Left lung (tissue), 10 donors: ENCODE data around the gene AQP3. TPM values are rescaled to one million over a fixed set of nuclear protein-coding genes. Genes with fewer than 3 reads are reported as not detected.

Source experiments
- ATAC-seq: fragments of 200-7000 bp; cut with Tn5 transposase; one replicate; pipeline ENCODE4 v1.9.1; 2020; ENCODE audit warnings: moderate library complexity
- DNase-seq, 4 donors: peaks; one replicate each; pipeline ENCODE4 v3.0.0-alpha.2; 2013 to 2020
- H3K27ac ChIP-seq, 2 donors: fragments of 200-600 bp; sonication (generic) in 1 of 2; one replicate each; pipeline versions ENCODE4 v1.5.0 to v1.8.0; 2020 to 2021
- H3K27me3 ChIP-seq, 2 donors: fragments of 200-600 bp; sonication (generic) in 1 of 2; one replicate each; pipeline versions ENCODE4 v1.5.0 to v1.8.0; 2020 to 2021
- H3K36me3 ChIP-seq, 2 donors: fragments of 200-600 bp; sonication (generic) in 1 of 2; one replicate each; pipeline versions ENCODE4 v1.5.0 to v1.8.0; 2020 to 2021
- H3K4me1 ChIP-seq, 2 donors: fragments of 200-600 bp; one replicate each; pipeline ENCODE4 v1.8.0; 2021
- H3K4me3 ChIP-seq, 2 donors: fragments of 200-600 bp; sonication (generic) in 1 of 2; one replicate each; pipeline versions ENCODE4 v1.5.0 to v1.8.0; 2020 to 2021; ENCODE audit warnings: mild to moderate bottlenecking in 1 of 2
- H3K9me3 ChIP-seq, 2 donors: fragments of 200-600 bp; sonication (generic) in 1 of 2; one replicate each; pipeline versions ENCODE4 v1.5.0 to v1.8.0; 2020 to 2021
- CTCF ChIP-seq, 2 donors: fragments of 200-600 bp; sonication (generic) in 1 of 2; IDR thresholded peaks; one replicate each; pipeline versions ENCODE4 v1.5.0 to v1.8.0; 2021; ENCODE audit warnings: antibody characterized with exemption in 2 of 2
- intact Hi-C, 2 donors: fragments of 100-400 bp; cut with DNase I; formaldehyde crosslinking; loops; one replicate each; pipeline versions ENCODE4 v1.11.2 to v1.14.2; 2022
- polyA plus RNA-seq, 6 donors: library from polyadenylated mRNA; unstranded; fragments of 120-200 nt; gene quantifications; one replicate each; pipeline ENCODE4 v1.2.1, GENCODE V29; 2013; ENCODE audit not compliant: insufficient read length in 6 of 6
- total RNA-seq, 2 donors: library from RNA; stranded (reverse); fragmentation: NEBNext Ultra II Directional; extraction: Animal tissue kit (Norgen Biotek cat#: 25700); gene quantifications; one replicate each; pipeline ENCODE4 v1.2.1, GENCODE V29; 2021
- donor health status: DM: no; HTN: yes; CAD: no.
- donor health status: DM: no; HTN: no; CAD: no.

Gene AQP3
- total and polyA plus RNA-seq, 8 donors = 8.0 to 265 (median 28.0) TPM

- Histone ChIP-seq H3K27ac (no peak overlapping the region), H3K36me3 (peaks cover 0 to 47% of the 10 kb centered on the region in 2 donors), H3K4me1 (peaks cover 11 to 23% of the 10 kb centered on the region in 2 donors), H3K27me3 (no peaks in the 10 kb centered on the region), H3K4me3 (peak overlapping the region; percentile 91 to 97), H3K9me3 (no peaks in the 10 kb centered on the region)
- intact Hi-C loops = no loop called here
- TF ChIP-seq CTCF (IDR thresholded peaks at IDR 0.05) = no peak
- DNase-seq (peak in 1 of 4 donors; percentile 27), ATAC-seq (no peak)
These were observed 24.9 kb upstream of the AQP3 start for GRCh38 chr9:33472171-33472880.

- no peak for ATAC-seq
- Histone ChIP-seq H3K9me3 (no peaks in the 10 kb centered on the region), H3K27me3 (no peaks in the 10 kb centered on the region), H3K4me3 (no peak overlapping the region), H3K27ac (no peak overlapping the region), H3K4me1 (peaks cover 11 to 23% of the 10 kb centered on the region in 2 donors), H3K36me3 (peaks cover 0 to 57% of the 10 kb centered on the region in 2 donors)
- TF ChIP-seq CTCF (IDR thresholded peaks at IDR 0.05) = no peak
- DNase-seq = no peak
- intact Hi-C loops = no loop called here
These were observed 24.0 kb upstream of the AQP3 start for GRCh38 chr9:33471361-33471760.

GRCh38 chr9:33469891-33470290 lies 22.5 kb upstream of the AQP3 start:
- no peak overlapping the region for H3K4me3 ChIP-seq
- H3K27ac ChIP-seq = no peak overlapping the region
- H3K36me3 ChIP-seq = peaks cover 0 to 71% of the 10 kb centered on the region in 2 donors
- H3K9me3 ChIP-seq = no peaks in the 10 kb centered on the region
- intact Hi-C loops = no loop called here
- no peak for TF ChIP-seq CTCF (IDR thresholded peaks at IDR 0.05)
- no peaks in the 10 kb centered on the region for H3K27me3 ChIP-seq
- peaks cover 11 to 23% of the 10 kb centered on the region in 2 donors for H3K4me1 ChIP-seq
- ATAC-seq (no peak), DNase-seq (peak in 1 of 4 donors; percentile 25)

GRCh38 chr9:33468797-33469621 lies 21.6 kb upstream of the AQP3 start:
- Histone ChIP-seq H3K27me3 (no peaks in the 10 kb centered on the region), H3K27ac (no peak overlapping the region), H3K4me3 (no peak overlapping the region), H3K9me3 (no peaks in the 10 kb centered on the region), H3K36me3 (peaks cover 0 to 80% of the 10 kb centered on the region in 2 donors), H3K4me1 (peaks cover 11 to 18% of the 10 kb centered on the region in 2 donors)
- DNase-seq (peak in 1 of 4 donors; percentile 27), ATAC-seq (no peak)
- intact Hi-C loops = no loop called here
- TF ChIP-seq CTCF (IDR thresholded peaks at IDR 0.05) = no peak

- Histone ChIP-seq H3K27me3 (no peaks in the 10 kb centered on the region), H3K9me3 (no peaks in the 10 kb centered on the region), H3K36me3 (peaks cover 0 to 88% of the 10 kb centered on the region in 2 donors), H3K4me3 (no peak overlapping the region), H3K4me1 (peaks cover 11 to 17% of the 10 kb centered on the region in 2 donors), H3K27ac (no peak overlapping the region)
- ATAC-seq (no peak), DNase-seq (peak in 1 of 4 donors; percentile 15)
- intact Hi-C loops = no loop called here
- no peak for TF ChIP-seq CTCF (IDR thresholded peaks at IDR 0.05)
These were observed 20.9 kb upstream of the AQP3 start for GRCh38 chr9:33468215-33468730.
